CD14-positive monocyte (primary cell): Measurements from ENCODE around the gene MRPL36. TPM values are rescaled to one million over a fixed set of nuclear protein-coding genes. Genes with fewer than 3 reads are reported as not detected.

Experiments used
- DNase-seq, 3 donors: peaks; one replicate each; pipeline ENCODE4 v3.0.0-alpha.2; 2011 to 2022
- H2AFZ ChIP-seq: 2 replicates; pipeline ENCODE4 v1.6.0; 2012; ENCODE audit warnings: mild to moderate bottlenecking, low read depth, low read length, inconsistent platforms; ENCODE audit not compliant: insufficient read depth, poor library complexity, severe bottlenecking
- H3K27ac ChIP-seq, 2 donors: 1 replicate in 1 of 2; 2 replicates in 1 of 2; pipeline ENCODE4 v1.5.1; 2012 to 2013; ENCODE audit warnings: low read length in 2 of 2, control low read depth in 1 of 2, inconsistent platforms in 1 of 2, low read depth in 1 of 2, mild to moderate bottlenecking in 1 of 2
- H3K27me3 ChIP-seq, 2 donors: one replicate each; pipeline versions ENCODE4 v1.6.0 to v1.6.1; 2011 to 2013; ENCODE audit warnings: low read length in 2 of 2; ENCODE audit not compliant: control insufficient read depth in 2 of 2, insufficient read depth in 2 of 2
- H3K36me3 ChIP-seq, 2 donors: replicated peaks in 1 of 2; 1 replicate in 1 of 2; 2 replicates in 1 of 2; pipeline versions ENCODE4 v1.5.1 to v1.6.1; 2012 to 2013; ENCODE audit warnings: low read length in 2 of 2, control low read depth in 1 of 2, inconsistent platforms in 1 of 2, mild to moderate bottlenecking in 1 of 2; ENCODE audit not compliant: insufficient read depth in 2 of 2, control insufficient read depth in 1 of 2
- H3K4me1 ChIP-seq, 2 donors: 1 replicate in 1 of 2; 2 replicates in 1 of 2; pipeline versions ENCODE4 v1.5.1 to v1.6.1; 2012 to 2013; ENCODE audit warnings: low read length in 2 of 2, control low read depth in 1 of 2, inconsistent platforms in 1 of 2, mild to moderate bottlenecking in 1 of 2, moderate library complexity in 1 of 2; ENCODE audit not compliant: insufficient read depth in 2 of 2, control insufficient read depth in 1 of 2
- H3K4me2 ChIP-seq: replicated peaks from 2 replicates; pipeline ENCODE3; 2012; ENCODE audit warnings: low read length, moderate library complexity, mild to moderate bottlenecking; ENCODE audit not compliant: poor library complexity, severe bottlenecking; ENCODE audit errors: extremely low read depth
- H3K4me3 ChIP-seq, 3 experiments: fragments of 200-600 bp in 1 of 3; sonication (generic) in 1 of 3; replicated peaks in 1 of 3; 1 replicate in 2 of 3; 2 replicates in 1 of 3; pipeline ENCODE4 v1.5.1; 2011 to 2013; ENCODE audit warnings: low read length in 3 of 3, mild to moderate bottlenecking in 3 of 3, control low read depth in 2 of 3, low read depth in 2 of 3, inconsistent platforms in 1 of 3, moderate library complexity in 1 of 3
- H3K79me2 ChIP-seq: 2 replicates; pipeline ENCODE4 v1.6.0; 2012; ENCODE audit warnings: mild to moderate bottlenecking, control low read depth, inconsistent platforms, low read length, moderate library complexity; ENCODE audit not compliant: insufficient read depth
- H3K9ac ChIP-seq: 2 replicates; pipeline ENCODE4 v1.6.0; 2017; ENCODE audit warnings: low read length, mild to moderate bottlenecking; ENCODE audit not compliant: insufficient read depth, poor library complexity, severe bottlenecking
- H3K9me3 ChIP-seq, 2 donors: replicated peaks in 1 of 2; 1 replicate in 1 of 2; 2 replicates in 1 of 2; pipeline versions ENCODE4 v1.5.1 to v1.6.1; 2012 to 2013; ENCODE audit warnings: low read length in 2 of 2, control low read depth in 1 of 2; ENCODE audit not compliant: control insufficient read depth in 1 of 2, insufficient read depth in 1 of 2
- H4K20me1 ChIP-seq: 2 replicates; pipeline ENCODE4 v1.6.0; 2012; ENCODE audit warnings: mild to moderate bottlenecking, low read length, control low read depth, moderate library complexity; ENCODE audit not compliant: insufficient read depth
- H3K27ac Mint-ChIP-seq, 7 donors: one replicate each; pipeline ENCODE4 v1.8.0; 2020; ENCODE audit warnings: mild to moderate bottlenecking in 7 of 7, mixed read lengths in 7 of 7, moderate library complexity in 6 of 7, inconsistent platforms in 2 of 7
- H3K27me3 Mint-ChIP-seq, 3 donors: one replicate each; pipeline ENCODE4 v1.8.0; 2021 to 2022; ENCODE audit warnings: low read depth in 3 of 3, mild to moderate bottlenecking in 3 of 3, mixed read lengths in 3 of 3, moderate library complexity in 3 of 3, inconsistent platforms in 1 of 3
- H3K36me3 Mint-ChIP-seq, 2 donors: one replicate each; pipeline ENCODE4 v1.8.0; 2020; ENCODE audit warnings: mixed read lengths in 2 of 2, inconsistent platforms in 1 of 2, mild to moderate bottlenecking in 1 of 2
- H3K4me1 Mint-ChIP-seq: one replicate; pipeline ENCODE4 v1.8.0; 2020; ENCODE audit warnings: mild to moderate bottlenecking, mixed read lengths
- H3K4me3 Mint-ChIP-seq, 2 donors: one replicate each; pipeline ENCODE4 v1.8.0; 2020; ENCODE audit warnings: mild to moderate bottlenecking in 2 of 2, mixed read lengths in 2 of 2, moderate library complexity in 1 of 2
- H3K9me3 Mint-ChIP-seq, 7 donors: one replicate each; pipeline ENCODE4 v1.8.0; 2020 to 2022; ENCODE audit warnings: mixed read lengths in 7 of 7, mild to moderate bottlenecking in 6 of 7, moderate library complexity in 6 of 7, inconsistent platforms in 2 of 7
- CTCF ChIP-seq: fragments of 200-600 bp; IDR thresholded peaks from one replicate; pipeline ENCODE4 v1.8.0; 2022; ENCODE audit warnings: antibody characterized with exemption, mild to moderate bottlenecking
- WGBS: methylation state at CpG from one replicate; pipeline ENCODE4 v1.1.5; 2013; ENCODE audit warnings: missing lambda C conversion rate; ENCODE audit not compliant: insufficient coverage; 5-methylcytosine and 5-hydroxymethylcytosine counted together
- intact Hi-C, 2 donors: fragments of 100-400 bp; cut with micrococcal nuclease; formaldehyde crosslinking; loops; one replicate each; pipeline versions ENCODE4 v1.15.0 to v1.15.1; 2023
- polyA plus RNA-seq, 3 donors: library from polyadenylated mRNA; depleted of rRNA in 1 of 3; unstranded in 2 of 3; stranded (reverse) in 1 of 3; fragments of 300-500 nt in 2 of 3; fragments of >200 nt in 1 of 3; fragmentation: Illumina TruSeq in 2 of 3; gene quantifications; 1 replicate in 2 of 3; 2 replicates in 1 of 3; pipeline ENCODE4 v1.2.3, GENCODE V29; 2012 to 2021

The MRPL36 gene
- polyA plus RNA-seq, 3 donors: 17.9 to 81.7 (median 65.9) TPM

GRCh38 chr5:1815881-1816292 lies 16.2 kb upstream of the MRPL36 start:
- Histone ChIP-seq H3K4me2 (no peak overlapping the region), H3K27me3 (no peaks in the 10 kb centered on the region), H3K4me1 (no peaks in the 10 kb centered on the region), H3K9me3 (no peaks in the 10 kb centered on the region), H3K4me3 (no peak overlapping the region), H3K79me2 (no peaks in the 10 kb centered on the region), H4K20me1 (peaks cover 26% of the 10 kb centered on the region), H3K36me3 (peaks cover 90 to 100% of the 10 kb centered on the region in 2 donors), H2AFZ (no peak overlapping the region), H3K9ac (no peak overlapping the region), H3K27ac (no peak overlapping the region)
- H3K36me3 Mint-ChIP-seq: peaks cover 93 to 97% of the 10 kb centered on the region in 2 donors
- 97% methylated on average over 17 of the region's 17 CpGs for WGBS
- H3K27ac Mint-ChIP-seq: no peak overlapping the region
- no peak for TF ChIP-seq CTCF
- no peak overlapping the region for H3K4me3 Mint-ChIP-seq
- no peaks in the 10 kb centered on the region for H3K4me1 Mint-ChIP-seq
- no peak for DNase-seq
- H3K27me3 Mint-ChIP-seq: peaks cover 0 to 3% (median 1%) of the 10 kb centered on the region in 3 donors
- no peaks in the 10 kb centered on the region for H3K9me3 Mint-ChIP-seq
- intact Hi-C loops: no loop called here

DNA sequence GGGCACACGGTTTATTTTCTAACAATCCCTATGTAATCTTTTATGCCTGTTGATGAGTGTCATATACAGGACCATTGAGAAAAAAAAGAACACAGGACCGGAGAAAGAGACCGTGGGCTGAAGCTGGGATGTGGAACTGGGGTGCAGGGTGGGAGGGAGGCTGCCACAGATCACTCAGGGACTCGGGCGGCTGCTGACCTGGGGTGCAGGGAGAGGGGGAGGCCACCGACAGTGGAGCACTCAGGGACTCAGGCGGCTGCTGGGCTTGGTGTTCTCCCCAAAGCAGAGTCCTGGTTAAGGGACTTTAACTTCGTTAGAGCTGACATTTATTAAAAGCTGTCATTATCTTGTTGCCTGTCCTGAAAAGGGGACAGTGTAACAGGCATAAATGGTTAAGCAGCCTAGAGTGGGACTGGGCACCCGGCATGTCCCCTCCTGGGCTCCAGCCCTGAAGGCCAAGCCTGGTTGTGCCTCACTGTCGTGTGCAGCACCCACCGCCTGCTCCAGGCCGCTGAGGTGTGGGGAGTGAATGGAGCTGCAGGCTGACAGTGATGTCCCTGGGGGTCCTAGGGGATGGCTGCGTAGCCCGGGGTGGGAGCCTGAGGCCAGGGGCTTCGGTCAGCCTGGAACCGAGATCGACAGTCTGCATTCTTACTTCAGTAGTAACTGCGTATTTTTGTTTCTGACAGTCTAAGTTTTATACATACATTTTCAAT lies 15.6 kb upstream of the MRPL36 start:
- H3K4me2 ChIP-seq: no peak overlapping the region
- no peak overlapping the region for H3K4me3 ChIP-seq
- H3K4me1 ChIP-seq: no peaks in the 10 kb centered on the region
- H3K9me3 Mint-ChIP-seq: no peaks in the 10 kb centered on the region
- no peak overlapping the region for H3K9ac ChIP-seq
- TF ChIP-seq CTCF: no peak
- intact Hi-C loops: no loop called here
- no peaks in the 10 kb centered on the region for H3K9me3 ChIP-seq
- no peaks in the 10 kb centered on the region for H3K4me1 Mint-ChIP-seq
- H3K27me3 Mint-ChIP-seq: peaks cover 0 to 1% (median 0%) of the 10 kb centered on the region in 3 donors
- no peaks in the 10 kb centered on the region for H3K79me2 ChIP-seq
- no peak overlapping the region for H2AFZ ChIP-seq
- H3K27me3 ChIP-seq: no peaks in the 10 kb centered on the region
- H3K36me3 ChIP-seq: peaks cover 90 to 100% of the 10 kb centered on the region in 2 donors
- H3K27ac Mint-ChIP-seq: no peak overlapping the region
- DNase-seq: no peak
- H3K27ac ChIP-seq: no peak overlapping the region
- H3K36me3 Mint-ChIP-seq: peaks cover 93 to 97% of the 10 kb centered on the region in 2 donors
- H3K4me3 Mint-ChIP-seq: no peak overlapping the region
- peaks cover 32% of the 10 kb centered on the region for H4K20me1 ChIP-seq
- WGBS: 98% methylated on average over 10 of the region's 18 CpGs
